ENCODE data around the gene RPL28. TPM values are rescaled to one million over a fixed set of nuclear protein-coding genes. Genes with fewer than 3 reads are reported as not detected.

Gene RPL28
- total and polyA plus RNA-seq, 2 of the 13 experiments (the other 11 are each of a cell fraction or from before 2014, with no cell fraction given) = 105 to 420 TPM

DNA sequence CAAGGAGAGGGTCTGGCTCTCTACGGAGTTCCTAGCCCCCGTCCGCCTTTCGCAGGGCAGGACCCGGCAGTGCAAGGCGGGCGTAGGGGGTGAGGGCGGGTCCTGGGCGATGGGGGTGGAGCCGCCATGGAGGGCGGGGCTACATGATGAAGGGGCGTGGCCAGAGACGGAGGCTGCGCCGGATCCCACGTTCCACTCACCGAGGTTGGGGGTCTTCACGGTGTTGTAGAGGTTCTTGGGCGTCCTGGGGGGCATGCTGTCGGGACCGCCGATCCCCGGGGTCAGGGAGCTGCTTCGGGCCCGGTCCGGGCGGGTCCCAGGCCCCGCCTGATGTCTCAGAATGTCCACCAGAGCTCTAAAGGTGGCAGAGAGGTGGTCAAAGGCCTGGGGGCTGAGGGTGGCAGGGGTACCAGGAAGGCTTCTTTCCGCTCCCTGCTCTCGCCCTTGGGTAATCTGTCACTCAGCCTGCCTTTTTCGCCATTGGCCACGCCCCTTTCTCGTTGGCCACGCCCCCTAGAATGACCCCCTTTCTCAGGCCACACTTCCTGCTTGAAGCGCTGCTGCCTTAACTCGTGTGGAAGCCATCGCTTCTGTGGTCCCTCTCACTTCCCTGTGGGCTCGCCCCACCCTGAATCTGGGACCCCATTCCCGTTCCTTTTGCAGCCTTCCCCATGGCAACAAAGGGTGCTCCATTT is 54.8 kb downstream of the RPL28 start (continued):
- TF ChIP-seq, protein P1, sequence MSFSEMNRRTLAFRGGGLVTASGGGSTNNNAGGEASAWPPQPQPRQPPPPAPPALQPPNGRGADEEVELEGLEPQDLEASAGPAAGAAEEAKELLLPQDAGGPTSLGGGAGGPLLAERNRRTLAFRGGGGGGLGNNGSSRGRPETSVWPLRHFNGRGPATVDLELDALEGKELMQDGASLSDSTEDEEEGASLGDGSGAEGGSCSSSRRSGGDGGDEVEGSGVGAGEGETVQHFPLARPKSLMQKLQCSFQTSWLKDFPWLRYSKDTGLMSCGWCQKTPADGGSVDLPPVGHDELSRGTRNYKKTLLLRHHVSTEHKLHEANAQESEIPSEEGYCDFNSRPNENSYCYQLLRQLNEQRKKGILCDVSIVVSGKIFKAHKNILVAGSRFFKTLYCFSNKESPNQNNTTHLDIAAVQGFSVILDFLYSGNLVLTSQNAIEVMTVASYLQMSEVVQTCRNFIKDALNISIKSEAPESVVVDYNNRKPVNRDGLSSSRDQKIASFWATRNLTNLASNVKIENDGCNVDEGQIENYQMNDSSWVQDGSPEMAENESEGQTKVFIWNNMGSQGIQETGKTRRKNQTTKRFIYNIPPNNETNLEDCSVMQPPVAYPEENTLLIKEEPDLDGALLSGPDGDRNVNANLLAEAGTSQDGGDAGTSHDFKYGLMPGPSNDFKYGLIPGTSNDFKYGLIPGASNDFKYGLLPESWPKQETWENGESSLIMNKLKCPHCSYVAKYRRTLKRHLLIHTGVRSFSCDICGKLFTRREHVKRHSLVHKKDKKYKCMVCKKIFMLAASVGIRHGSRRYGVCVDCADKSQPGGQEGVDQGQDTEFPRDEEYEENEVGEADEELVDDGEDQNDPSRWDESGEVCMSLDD (CRISPR knock-in tag; IDR thresholded peaks at IDR 0.05; ENCODE audit: borderline replicate concordance) = no peak
- TF ChIP-seq TP53 (CRISPR knock-in tag; conservative IDR thresholded peaks at IDR 0.05) (no peak), TMF1 (CRISPR knock-in tag; IDR thresholded peaks at IDR 0.05; ENCODE audit: low read depth) (no peak), DR1 (CRISPR knock-in tag; IDR thresholded peaks at IDR 0.05) (no peak), ZBTB7B (CRISPR knock-in tag; IDR thresholded peaks at IDR 0.05) (no peak), MTA1 (CRISPR knock-in tag; IDR thresholded peaks at IDR 0.05; ENCODE audit: borderline replicate concordance) (no peak), ZNF564 (CRISPR knock-in tag; IDR thresholded peaks at IDR 0.05) (no peak)

DNA sequence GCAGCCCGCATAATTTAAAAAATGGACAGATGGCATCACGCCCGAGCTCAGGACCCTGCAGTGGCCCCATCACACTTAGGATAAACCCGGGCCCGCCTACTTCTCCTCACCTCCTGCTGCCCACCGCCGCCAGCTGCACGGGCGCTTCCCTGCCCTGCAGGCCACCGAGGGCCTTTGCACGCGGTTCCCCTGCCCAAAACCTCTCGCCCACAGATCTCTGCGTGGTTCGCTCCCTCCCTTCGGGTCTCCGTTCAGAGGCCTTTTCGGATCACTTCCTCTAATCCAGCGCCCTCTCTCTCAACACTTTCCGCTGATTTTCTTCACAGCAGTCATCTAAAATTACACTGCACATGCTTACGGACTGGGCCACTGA is 55.6 kb downstream of the RPL28 start:
- Histone ChIP-seq H3K9me3 (ENCODE audit: low read length) (no peaks in the 10 kb centered on the region), H3K4me2 (ENCODE audit: low read depth, low read length) (no peak overlapping the region), H3K27me3 (ENCODE audit: control insufficient read depth in 1 of 2, insufficient read depth in 2 of 2, low read length in 2 of 2) (peaks cover 6 to 44% of the 10 kb centered on the region in 2 experiments; a peak in 4 of 5 replicates), H3K36me3 (replicated peaks in 1 of 2; ENCODE audit: control insufficient read depth in 1 of 2, insufficient read depth in 2 of 2, low read length in 2 of 2) (no peaks in the 10 kb centered on the region), H3K4me1 (ENCODE audit: insufficient read depth, low read length) (no peaks in the 10 kb centered on the region), H2AFZ (ENCODE audit: low read length) (no peak overlapping the region), H3K79me2 (ENCODE audit: insufficient read depth, low read length) (no peaks in the 10 kb centered on the region), H3K4me3 (replicated peaks in 1 of 3; ENCODE audit: insufficient read depth in 1 of 3, low read depth in 2 of 3, low read length in 3 of 3) (no peak overlapping the region), H3K27ac (ENCODE audit: extremely low read length, insufficient read depth, low read length) (no peak overlapping the region), H3K9ac (ENCODE audit: insufficient read depth, low read depth, low read length) (no peak overlapping the region), H4K20me1 (ENCODE audit: insufficient read depth, low read length) (peaks cover 4% of the 10 kb centered on the region; the same call in 1 of the 2 replicates)
- BruUV-seq (replicated peaks) = no TSS peak
- intact Hi-C loops (cut with micrococcal nuclease; ENCODE audit: unreplicated experiment) = no loop called here
- FAIRE-seq (no peak), ATAC-seq (no peak), DNase-seq (ENCODE audit: low spot score) (no peak)
- ChIA-PET CTCF (ENCODE audit: low intra/inter-chr PET ratio, low total read pairs) (no interaction called here), POLR2A (no interaction called here)
- in situ Hi-C loops (cut with HindIII; ENCODE audit: extremely low pct_ligation_motif_present, low pct_unique_long_range_greater_than_20kb) = no loop called here
- 17% methylated on average over 21 of the region's 21 CpGs for WGBS (ENCODE audit: low lambda C conversion rate)
- TF ChIP-seq ZNF782 (CRISPR knock-in tag; IDR thresholded peaks at IDR 0.05; ENCODE audit: borderline replicate concordance) = no peak
- TF ChIP-seq, protein P2, sequence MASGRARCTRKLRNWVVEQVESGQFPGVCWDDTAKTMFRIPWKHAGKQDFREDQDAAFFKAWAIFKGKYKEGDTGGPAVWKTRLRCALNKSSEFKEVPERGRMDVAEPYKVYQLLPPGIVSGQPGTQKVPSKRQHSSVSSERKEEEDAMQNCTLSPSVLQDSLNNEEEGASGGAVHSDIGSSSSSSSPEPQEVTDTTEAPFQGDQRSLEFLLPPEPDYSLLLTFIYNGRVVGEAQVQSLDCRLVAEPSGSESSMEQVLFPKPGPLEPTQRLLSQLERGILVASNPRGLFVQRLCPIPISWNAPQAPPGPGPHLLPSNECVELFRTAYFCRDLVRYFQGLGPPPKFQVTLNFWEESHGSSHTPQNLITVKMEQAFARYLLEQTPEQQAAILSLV (CRISPR knock-in tag; IDR thresholded peaks at IDR 0.05; ENCODE audit: borderline replicate concordance) = no peak
- TF ChIP-seq, protein P3, sequence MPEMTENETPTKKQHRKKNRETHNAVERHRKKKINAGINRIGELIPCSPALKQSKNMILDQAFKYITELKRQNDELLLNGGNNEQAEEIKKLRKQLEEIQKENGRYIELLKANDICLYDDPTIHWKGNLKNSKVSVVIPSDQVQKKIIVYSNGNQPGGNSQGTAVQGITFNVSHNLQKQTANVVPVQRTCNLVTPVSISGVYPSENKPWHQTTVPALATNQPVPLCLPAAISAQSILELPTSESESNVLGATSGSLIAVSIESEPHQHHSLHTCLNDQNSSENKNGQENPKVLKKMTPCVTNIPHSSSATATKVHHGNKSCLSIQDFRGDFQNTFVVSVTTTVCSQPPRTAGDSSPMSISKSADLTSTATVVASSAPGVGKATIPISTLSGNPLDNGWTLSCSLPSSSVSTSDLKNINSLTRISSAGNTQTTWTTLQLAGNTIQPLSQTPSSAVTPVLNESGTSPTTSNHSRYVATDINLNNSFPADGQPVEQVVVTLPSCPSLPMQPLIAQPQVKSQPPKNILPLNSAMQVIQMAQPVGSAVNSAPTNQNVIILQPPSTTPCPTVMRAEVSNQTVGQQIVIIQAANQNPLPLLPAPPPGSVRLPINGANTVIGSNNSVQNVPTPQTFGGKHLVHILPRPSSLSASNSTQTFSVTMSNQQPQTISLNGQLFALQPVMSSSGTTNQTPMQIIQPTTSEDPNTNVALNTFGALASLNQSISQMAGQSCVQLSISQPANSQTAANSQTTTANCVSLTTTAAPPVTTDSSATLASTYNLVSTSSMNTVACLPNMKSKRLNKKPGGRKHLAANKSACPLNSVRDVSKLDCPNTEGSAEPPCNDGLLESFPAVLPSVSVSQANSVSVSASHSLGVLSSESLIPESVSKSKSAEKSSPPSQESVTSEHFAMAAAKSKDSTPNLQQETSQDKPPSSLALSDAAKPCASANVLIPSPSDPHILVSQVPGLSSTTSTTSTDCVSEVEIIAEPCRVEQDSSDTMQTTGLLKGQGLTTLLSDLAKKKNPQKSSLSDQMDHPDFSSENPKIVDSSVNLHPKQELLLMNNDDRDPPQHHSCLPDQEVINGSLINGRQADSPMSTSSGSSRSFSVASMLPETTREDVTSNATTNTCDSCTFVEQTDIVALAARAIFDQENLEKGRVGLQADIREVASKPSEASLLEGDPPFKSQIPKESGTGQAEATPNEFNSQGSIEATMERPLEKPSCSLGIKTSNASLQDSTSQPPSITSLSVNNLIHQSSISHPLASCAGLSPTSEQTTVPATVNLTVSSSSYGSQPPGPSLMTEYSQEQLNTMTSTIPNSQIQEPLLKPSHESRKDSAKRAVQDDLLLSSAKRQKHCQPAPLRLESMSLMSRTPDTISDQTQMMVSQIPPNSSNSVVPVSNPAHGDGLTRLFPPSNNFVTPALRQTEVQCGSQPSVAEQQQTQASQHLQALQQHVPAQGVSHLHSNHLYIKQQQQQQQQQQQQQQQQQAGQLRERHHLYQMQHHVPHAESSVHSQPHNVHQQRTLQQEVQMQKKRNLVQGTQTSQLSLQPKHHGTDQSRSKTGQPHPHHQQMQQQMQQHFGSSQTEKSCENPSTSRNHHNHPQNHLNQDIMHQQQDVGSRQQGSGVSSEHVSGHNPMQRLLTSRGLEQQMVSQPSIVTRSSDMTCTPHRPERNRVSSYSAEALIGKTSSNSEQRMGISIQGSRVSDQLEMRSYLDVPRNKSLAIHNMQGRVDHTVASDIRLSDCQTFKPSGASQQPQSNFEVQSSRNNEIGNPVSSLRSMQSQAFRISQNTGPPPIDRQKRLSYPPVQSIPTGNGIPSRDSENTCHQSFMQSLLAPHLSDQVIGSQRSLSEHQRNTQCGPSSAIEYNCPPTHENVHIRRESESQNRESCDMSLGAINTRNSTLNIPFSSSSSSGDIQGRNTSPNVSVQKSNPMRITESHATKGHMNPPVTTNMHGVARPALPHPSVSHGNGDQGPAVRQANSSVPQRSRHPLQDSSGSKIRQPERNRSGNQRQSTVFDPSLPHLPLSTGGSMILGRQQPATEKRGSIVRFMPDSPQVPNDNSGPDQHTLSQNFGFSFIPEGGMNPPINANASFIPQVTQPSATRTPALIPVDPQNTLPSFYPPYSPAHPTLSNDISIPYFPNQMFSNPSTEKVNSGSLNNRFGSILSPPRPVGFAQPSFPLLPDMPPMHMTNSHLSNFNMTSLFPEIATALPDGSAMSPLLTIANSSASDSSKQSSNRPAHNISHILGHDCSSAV (CRISPR knock-in tag; IDR thresholded peaks at IDR 0.05; ENCODE audit: borderline replicate concordance) = no peak
- TF ChIP-seq PAWR (CRISPR knock-in tag; IDR thresholded peaks at IDR 0.05; ENCODE audit: borderline replicate concordance) = no peak

Measured in HepG2 (cell line).